Measurements from ENCODE around the gene GNAO1. TPM values are rescaled to one million over a fixed set of nuclear protein-coding genes. Genes with fewer than 3 reads are reported as not detected.

GNAO1 gene
- total and polyA plus RNA-seq, 2 donors (not counting 1 experiment from before 2014, with no cell fraction given): 0.13 to 5.1 TPM

- H3K79me2 ChIP-seq (ENCODE audit: control insufficient read depth, insufficient read depth, low read length): no peaks in the 10 kb centered on the region
- Mint-ChIP-seq H3K9me3 (ENCODE audit: insufficient read depth) (no peaks in the 10 kb centered on the region), H3K27me3 (peaks cover 4% of the 10 kb centered on the region), H3K4me3 (no peak overlapping the region), H3K27ac (no peak overlapping the region), H3K4me1 (peaks cover 31% of the 10 kb centered on the region)
- intact Hi-C loops (cut with micrococcal nuclease): loop anchor here (2.0 to 5.0 kb wide), 3 partner anchors 115 to 161 kb away; no protein-coding TSS in a partner anchor
- ChIA-PET CTCF (interaction anchor here (0.9 to 5.6 kb wide), 5 partner anchors 11 to 490 kb away, joined by 3 to 88 read pairs (median 5); partner anchors contain the start of gene GNAO1), POLR2A (interaction anchor here (1.0 kb wide), 1 partner anchor 11 kb away, joined by 3 read pairs; the partner anchor contains the start of gene GNAO1)
- DNase-seq: no peak
- H3K9me3 ChIP-seq (ENCODE audit: control extremely low read depth in 1 of 3, control insufficient read depth in 2 of 3, insufficient read depth in 1 of 3, low read length in 2 of 3): peaks cover 0 to 4% (median 0%) of the 10 kb centered on the region in 3 donors
- no peak overlapping the region for H3K9ac ChIP-seq (ENCODE audit: low read length)
- H3K36me3 ChIP-seq (replicated peaks in 1 of 2; ENCODE audit: control extremely low read depth in 1 of 2, control insufficient read depth in 1 of 2, extremely low read depth in 1 of 2, insufficient read depth in 2 of 2, low read length in 1 of 2): no peaks in the 10 kb centered on the region
- no peaks in the 10 kb centered on the region for H4K20me1 ChIP-seq (ENCODE audit: control insufficient read depth, insufficient read depth, low read length, poor library complexity, severe bottlenecking)
- TF ChIP-seq CTCF (IDR thresholded peaks at IDR 0.05) (no peak), EZH2 (IDR thresholded peaks at IDR 0.05; ENCODE audit: borderline replicate concordance, insufficient read depth, low read depth, low read length, poor library complexity, severe bottlenecking) (no peak)
- H2AFZ ChIP-seq (ENCODE audit: insufficient read depth, low read depth, low read length, poor library complexity, severe bottlenecking): no peak overlapping the region
- ATAC-seq (ENCODE audit: low read depth): no peak
- H3K4me3 ChIP-seq (ENCODE audit: control extremely low read depth in 1 of 5, extremely low read depth in 1 of 5, insufficient read depth in 1 of 5, low read depth in 2 of 5, low read length in 4 of 5): no peak overlapping the region
- H3K4me2 ChIP-seq (replicated peaks; ENCODE audit: low read depth, low read length, poor library complexity, severe bottlenecking): no peak overlapping the region
- H3K4me1 ChIP-seq (ENCODE audit: control insufficient read depth in 2 of 2, insufficient read depth in 2 of 2, low read length in 2 of 2): peaks cover 22 to 48% of the 10 kb centered on the region in 2 donors
- no peaks in the 10 kb centered on the region for H3K27me3 ChIP-seq (replicated peaks in 1 of 4; ENCODE audit: control extremely low read depth in 1 of 4, control insufficient read depth in 3 of 4, insufficient read depth in 4 of 4, low read length in 3 of 4)
- no peak overlapping the region for H3K27ac ChIP-seq (ENCODE audit: low read length in 2 of 2)
These were observed 10.7 kb downstream of the GNAO1 start for GRCh38 chr16:56202036-56202435.

- ATAC-seq (ENCODE audit: low read depth) (peak; percentile 89), DNase-seq (peak; percentile 74)
- peaks cover 20 to 44% of the 10 kb centered on the region in 2 donors for H3K4me1 ChIP-seq (ENCODE audit: control insufficient read depth in 2 of 2, insufficient read depth in 2 of 2, low read length in 2 of 2)
- H3K79me2 ChIP-seq (ENCODE audit: control insufficient read depth, insufficient read depth, low read length): no peaks in the 10 kb centered on the region
- peak overlapping the region; percentile 22 for H3K4me2 ChIP-seq (replicated peaks; ENCODE audit: low read depth, low read length, poor library complexity, severe bottlenecking)
- peaks cover 4% of the 10 kb centered on the region for H3K27me3 Mint-ChIP-seq
- H3K9ac ChIP-seq (ENCODE audit: low read length): no peak overlapping the region
- peak overlapping the region in 1 of 5 experiments; percentile 18 for H3K4me3 ChIP-seq (ENCODE audit: control extremely low read depth in 1 of 5, extremely low read depth in 1 of 5, insufficient read depth in 1 of 5, low read depth in 2 of 5, low read length in 4 of 5)
- H3K9me3 ChIP-seq (ENCODE audit: control extremely low read depth in 1 of 3, control insufficient read depth in 2 of 3, insufficient read depth in 1 of 3, low read length in 2 of 3): peaks cover 0 to 4% (median 0%) of the 10 kb centered on the region in 3 donors
- H3K27ac Mint-ChIP-seq: no peak overlapping the region
- H4K20me1 ChIP-seq (ENCODE audit: control insufficient read depth, insufficient read depth, low read length, poor library complexity, severe bottlenecking): no peaks in the 10 kb centered on the region
- H3K36me3 ChIP-seq (replicated peaks in 1 of 2; ENCODE audit: control extremely low read depth in 1 of 2, control insufficient read depth in 1 of 2, extremely low read depth in 1 of 2, insufficient read depth in 2 of 2, low read length in 1 of 2): no peaks in the 10 kb centered on the region
- peaks cover 23% of the 10 kb centered on the region for H3K4me1 Mint-ChIP-seq
- WGBS (ENCODE audit: insufficient coverage): 14% methylated on average over 1 of the region's 1 CpG
- H3K27me3 ChIP-seq (replicated peaks in 1 of 4; ENCODE audit: control extremely low read depth in 1 of 4, control insufficient read depth in 3 of 4, insufficient read depth in 4 of 4, low read length in 3 of 4): no peaks in the 10 kb centered on the region
- intact Hi-C loops (cut with micrococcal nuclease): loop anchor here (2.0 to 5.0 kb wide), 3 partner anchors 114 to 162 kb away; no protein-coding TSS in a partner anchor
- H3K27ac ChIP-seq (ENCODE audit: low read length in 2 of 2): no peak overlapping the region
- CTCF ChIA-PET: interaction anchor here (0.6 to 5.6 kb wide), 15 partner anchors 8 to 738 kb away, joined by 3 to 88 read pairs (median 4); partner anchors contain the start of gene GNAO1
- TF ChIP-seq CTCF (IDR thresholded peaks at IDR 0.05) (peak; percentile 69), EZH2 (IDR thresholded peaks at IDR 0.05; ENCODE audit: borderline replicate concordance, insufficient read depth, low read depth, low read length, poor library complexity, severe bottlenecking) (no peak)
- no peaks in the 10 kb centered on the region for H3K9me3 Mint-ChIP-seq (ENCODE audit: insufficient read depth)
- H3K4me3 Mint-ChIP-seq: no peak overlapping the region
- no peak overlapping the region for H2AFZ ChIP-seq (ENCODE audit: insufficient read depth, low read depth, low read length, poor library complexity, severe bottlenecking)
- POLR2A ChIA-PET: interaction anchor here (1.0 kb wide), 1 partner anchor 12 kb away, joined by 3 read pairs; the partner anchor contains the start of gene GNAO1
These were observed 11.8 kb downstream of the GNAO1 start for GRCh38 chr16:56203052-56203451.

Data from B cell (primary cell).